Muscle of back (tissue), 13 donors: Measurements from ENCODE around the gene INO80C. TPM values are rescaled to one million over a fixed set of nuclear protein-coding genes. Genes with fewer than 3 reads are reported as not detected.
A peak's percentile ranks its signal among the peaks of the same experiment; 100 is the strongest.

Source experiments
- DNase-seq, 3 donors: peaks; one replicate each; pipeline versions ENCODE4 v3.0.0 to v3.0.0-alpha.2; 2013
- long read RNA-seq, 9 donors: transcript quantifications; one replicate each; lab custom pipeline, GENCODE V29; 2026
- polyA plus RNA-seq, 10 donors: library from polyadenylated mRNA; unstranded; fragments of 120-200 nt; gene quantifications; one replicate each; pipeline ENCODE4 v1.2.1, GENCODE V29; 2013; ENCODE audit not compliant: insufficient read length in 10 of 10

The INO80C gene
- polyA plus RNA-seq: 10 to 100 TPM; 19.9 to 32.7 (median 25.1) TPM
- long read RNA-seq, donor 1, transcript INO80C-202 (5 exons, 974 nt): major isoform, 10 of 14 reads
- long read RNA-seq, donor 1, partial matches to known transcripts: 0 of 14 reads
- long read RNA-seq, donor 1, other reads (novel, unspliced or antisense): 0 of 14 reads
- long read RNA-seq, donor 2, transcript INO80C-202 (5 exons, 974 nt): major isoform, 5 of 9 reads
- long read RNA-seq, donor 2, partial matches to known transcripts: 0 of 9 reads
- long read RNA-seq, donor 2, other reads (novel, unspliced or antisense): 0 of 9 reads
- long read RNA-seq, donor 3: 0 reads
- long read RNA-seq, donor 4, partial matches to known transcripts: 0 of 5 reads
- long read RNA-seq, donor 4, other reads (novel, unspliced or antisense): 0 of 5 reads
- long read RNA-seq, donor 5, transcript INO80C-202 (5 exons, 974 nt): major isoform, 12 of 15 reads
- long read RNA-seq, donor 5, partial matches to known transcripts: 0 of 15 reads
- long read RNA-seq, donor 5, other reads (novel, unspliced or antisense): 0 of 15 reads
- long read RNA-seq, donor 6, transcript INO80C-202 (5 exons, 974 nt): major isoform, 6 of 9 reads
- long read RNA-seq, donor 6, partial matches to known transcripts: 0 of 9 reads
- long read RNA-seq, donor 6, other reads (novel, unspliced or antisense): 0 of 9 reads
- long read RNA-seq, donor 7, partial matches to known transcripts: 0 of 6 reads
- long read RNA-seq, donor 7, other reads (novel, unspliced or antisense): 0 of 6 reads
- long read RNA-seq, donor 8, partial matches to known transcripts: 0 of 2 reads
- long read RNA-seq, donor 8, other reads (novel, unspliced or antisense): 0 of 2 reads
- long read RNA-seq, donor 9: 0 reads

- peak; percentile 94 to 98 (median 96) for DNase-seq
Measured at GRCh38 chr18:35497370-35498197, at the start of gene INO80C. Gene INO80C, minus strand, starts transcription at chr18:35497960. Its CDS starts 86 bp downstream, at chr18:35497874.

GRCh38 chr18:35547008-35547605 is 49.3 kb upstream of the INO80C start:
- no peak for DNase-seq

- DNase-seq: no peak
Measured at GRCh38 chr18:35542356-35542755, 44.6 kb upstream of the INO80C start.

- no peak for DNase-seq
Measured at GRCh38 chr18:35535297-35535696, 37.5 kb upstream of the INO80C start.

- DNase-seq: no peak
Measured at GRCh38 chr18:35533916-35534405, 36.2 kb upstream of the INO80C start.

- no peak for DNase-seq
Measured at GRCh38 chr18:35528749-35529274, 31.1 kb upstream of the INO80C start.

- peak in 1 of 3 donors; percentile 41 for DNase-seq
Measured at GRCh38 chr18:35526495-35527059, 28.8 kb upstream of the INO80C start.

GRCh38 chr18:35525795-35526494 is 28.2 kb upstream of the INO80C start:
- peak in 1 of 3 donors; percentile 25 for DNase-seq

GRCh38 chr18:35524226-35524625 is 26.5 kb upstream of the INO80C start:
- peak in 1 of 3 donors; percentile 24 for DNase-seq

GRCh38 chr18:35522130-35522959 is 24.6 kb upstream of the INO80C start:
- DNase-seq: no peak

- DNase-seq: no peak
Measured at GRCh38 chr18:35521133-35521532, 23.4 kb upstream of the INO80C start.

GRCh38 chr18:35519148-35519899 is 21.6 kb upstream of the INO80C start:
- DNase-seq: no peak

- no peak for DNase-seq
Measured at GRCh38 chr18:35517715-35518114, 20.0 kb upstream of the INO80C start.

- DNase-seq: no peak
Measured at GRCh38 chr18:35516789-35517188, 19.0 kb upstream of the INO80C start.

- DNase-seq: no peak
Measured at GRCh38 chr18:35516351-35516750, 18.6 kb upstream of the INO80C start.

GRCh38 chr18:35515460-35516130 is 17.8 kb upstream of the INO80C start:
- no peak for DNase-seq

GRCh38 chr18:35514752-35515459 is 17.1 kb upstream of the INO80C start:
- no peak for DNase-seq
